H1 (cell line): ENCODE data around the gene ITPKC. TPM values are rescaled to one million over a fixed set of nuclear protein-coding genes. Genes with fewer than 3 reads are reported as not detected.

Experiments
- polyA plus RNA-seq, 7 experiments: library from polyadenylated mRNA; depleted of rRNA in 3 of 7; stranded (reverse) in 5 of 7; unstranded in 2 of 7; fragments of >200 nt in 5 of 7; fragments of 200-250 nt in 2 of 7; gene quantifications; 1 replicate in 5 of 7; 2 replicates in 1 of 7; 4 replicates in 1 of 7; pipeline versions ENCODE4 v1.2.1 to v1.2.3, GENCODE V29; 2011 to 2013; ENCODE audit warnings: missing spikeins in 2 of 7, mixed read lengths in 2 of 7
- total RNA-seq: library from RNA; stranded (reverse); fragmentation: NEBNext Ultra II Directional; extraction: Animal tissue kit (Norgen Biotek cat#: 25700); gene quantifications from 2 replicates; pipeline ENCODE4 v1.2.1, GENCODE V29; 2021
- TF ChIP-seq, protein P1 (sequence below): IDR thresholded peaks from 2 replicates; pipeline ENCODE4 v1.6.1; 2012; ENCODE audit warnings: low read length, inconsistent platforms

ITPKC gene
- total and polyA plus RNA-seq, 2 of the 8 experiments (the other 6 are each of a cell fraction or from before 2014, with no cell fraction given), result 5.2 to 8.9 TPM

DNA sequence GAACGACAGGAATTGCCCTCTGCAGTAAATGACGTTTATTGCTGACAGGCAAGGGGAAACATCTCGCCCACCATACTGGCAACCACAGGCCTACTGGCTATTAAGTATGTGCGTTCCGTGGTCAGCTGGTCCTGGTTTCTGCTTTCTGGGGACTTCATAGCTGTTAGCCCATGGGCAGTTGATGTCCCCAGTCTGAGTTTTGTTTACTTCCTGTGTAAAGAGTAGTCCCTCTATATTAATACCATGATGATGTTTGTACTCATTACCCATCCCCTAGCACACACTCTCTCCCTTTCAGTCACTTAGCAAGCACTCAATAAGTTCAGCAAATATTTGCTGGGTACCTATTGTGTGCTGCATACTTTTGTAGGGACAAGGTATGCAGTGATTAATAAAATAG, 52.0 kb downstream of the ITPKC start (continued):
- TF ChIP-seq, protein P1, sequence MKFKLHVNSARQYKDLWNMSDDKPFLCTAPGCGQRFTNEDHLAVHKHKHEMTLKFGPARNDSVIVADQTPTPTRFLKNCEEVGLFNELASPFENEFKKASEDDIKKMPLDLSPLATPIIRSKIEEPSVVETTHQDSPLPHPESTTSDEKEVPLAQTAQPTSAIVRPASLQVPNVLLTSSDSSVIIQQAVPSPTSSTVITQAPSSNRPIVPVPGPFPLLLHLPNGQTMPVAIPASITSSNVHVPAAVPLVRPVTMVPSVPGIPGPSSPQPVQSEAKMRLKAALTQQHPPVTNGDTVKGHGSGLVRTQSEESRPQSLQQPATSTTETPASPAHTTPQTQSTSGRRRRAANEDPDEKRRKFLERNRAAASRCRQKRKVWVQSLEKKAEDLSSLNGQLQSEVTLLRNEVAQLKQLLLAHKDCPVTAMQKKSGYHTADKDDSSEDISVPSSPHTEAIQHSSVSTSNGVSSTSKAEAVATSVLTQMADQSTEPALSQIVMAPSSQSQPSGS, result no peak
- TF ChIP-seq, all 59 proteins: peak for 0
